ENCODE data around the gene CASZ1.

DNA sequence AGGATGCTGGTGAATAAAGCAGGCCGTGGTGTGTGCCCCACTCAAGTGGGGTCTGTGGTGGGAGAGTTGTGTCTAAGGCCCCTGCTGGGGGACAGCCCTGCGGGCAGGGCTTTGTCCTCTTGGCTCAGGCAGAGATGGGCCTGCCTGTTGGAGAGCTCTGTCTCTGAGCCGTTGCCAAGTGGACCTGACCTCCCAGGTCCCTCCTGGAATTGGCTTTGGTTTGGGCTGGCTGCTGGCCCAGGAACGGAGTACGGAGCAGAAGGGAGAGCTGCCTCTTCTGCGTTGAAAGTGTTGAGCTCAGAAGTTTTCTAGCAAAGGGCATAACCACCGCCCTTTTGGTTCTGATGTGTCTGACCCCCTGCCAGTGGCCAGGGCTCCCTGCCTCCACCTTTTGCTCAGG, 167.8 kb downstream of the CASZ1 start:
- TF ChIP-seq CTCF (IDR thresholded peaks at IDR 0.05; ENCODE audit: insufficient read depth, low read depth, low read length) (no peak), EZH2 (IDR thresholded peaks at IDR 0.05; ENCODE audit: insufficient read depth, low read length) (no peak)
